Measurements from ENCODE around the gene NPR1.
"Not testable (repeated sequence)": the region's sequence is repeated elsewhere in the genome, so short reads cannot be mapped to it uniquely, and the experiment has no call there.

The NPR1 gene

GRCh38 chr1:153678519-153679336 is at the start of gene NPR1:
NPR1 (plus strand) TSS chr1:153678688; CDS start chr1:153679109, 421 bp downstream.
- DNase-seq: peak in 1 of 2 donors; percentile 24

GRCh38 chr1:153629343-153629665 is 49.2 kb upstream of the NPR1 start:
- DNase-seq: no peak

GRCh38 chr1:153629971-153630370 is 48.5 kb upstream of the NPR1 start:
- DNase-seq: no peak

GRCh38 chr1:153630384-153630783 is 48.1 kb upstream of the NPR1 start:
- no peak for DNase-seq

GRCh38 chr1:153631047-153632022 is 47.2 kb upstream of the NPR1 start:
- DNase-seq: no peak

- DNase-seq: no peak
These were observed 45.2 kb upstream of the NPR1 start for GRCh38 chr1:153633161-153633753.

GRCh38 chr1:153633754-153634665 is 44.5 kb upstream of the NPR1 start, which contains the start of gene CHTOP:
CHTOP (plus strand) TSS chr1:153634066; CDS start chr1:153636589, 2,523 bp downstream.
- DNase-seq: peak; percentile 97

- DNase-seq: no peak
These were observed 42.6 kb upstream of the NPR1 start for GRCh38 chr1:153635872-153636271.

GRCh38 chr1:153636312-153636711 is 42.2 kb upstream of the NPR1 start:
- DNase-seq: no peak

- no peak for DNase-seq
These were observed 40.2 kb upstream of the NPR1 start for GRCh38 chr1:153638261-153638660.

- DNase-seq: no peak
These were observed 39.2 kb upstream of the NPR1 start for GRCh38 chr1:153639280-153639679.

GRCh38 chr1:153640213-153640612 is 38.3 kb upstream of the NPR1 start:
- DNase-seq: not testable (repeated sequence)

- no peak for DNase-seq
These were observed 37.6 kb upstream of the NPR1 start for GRCh38 chr1:153640861-153641260.

GRCh38 chr1:153642161-153642560 is 36.3 kb upstream of the NPR1 start:
- DNase-seq: no peak

- DNase-seq: no peak
These were observed 35.4 kb upstream of the NPR1 start for GRCh38 chr1:153643100-153643499.

- no peak for DNase-seq
These were observed 34.7 kb upstream of the NPR1 start for GRCh38 chr1:153643816-153644215.

GRCh38 chr1:153646672-153647345 is 31.7 kb upstream of the NPR1 start:
- no peak for DNase-seq

GRCh38 chr1:153647346-153647714 is 31.2 kb upstream of the NPR1 start:
- no peak for DNase-seq

GRCh38 chr1:153648000-153648643 is 30.4 kb upstream of the NPR1 start:
- DNase-seq: no peak

- peak in 1 of 2 donors; percentile 30 for DNase-seq
These were observed 29.2 kb upstream of the NPR1 start for GRCh38 chr1:153649137-153649862.
